Transverse colon (tissue), 3 donors: Measurements from ENCODE around the gene TET3.

Experiments used
- EP300 ChIP-seq: sonication (generic); formaldehyde crosslinking; IDR thresholded peaks from one replicate; pipeline ENCODE4 v1.6.1; 2017; ENCODE audit warnings: antibody characterized with exemption, low read depth
- POLR2A ChIP-seq: fragments of 450-650 bp; IDR thresholded peaks from one replicate; pipeline ENCODE4 v1.6.1; 2016; ENCODE audit warnings: antibody characterized with exemption, mild to moderate bottlenecking, moderate library complexity
- TF ChIP-seq, protein P1 (sequence below), 5 experiments: fragments of 200-600 bp in 3 of 5; fragments of 450-650 bp in 2 of 5; sonication (generic) in 3 of 5; IDR thresholded peaks; 1 replicate in 2 of 5; 2 replicates in 3 of 5; pipeline ENCODE4 v1.5.1; 2016 to 2017; ENCODE audit warnings: antibody characterized with exemption in 5 of 5, inconsistent platforms in 3 of 5, mild to moderate bottlenecking in 2 of 5, moderate library complexity in 1 of 5

DNA sequence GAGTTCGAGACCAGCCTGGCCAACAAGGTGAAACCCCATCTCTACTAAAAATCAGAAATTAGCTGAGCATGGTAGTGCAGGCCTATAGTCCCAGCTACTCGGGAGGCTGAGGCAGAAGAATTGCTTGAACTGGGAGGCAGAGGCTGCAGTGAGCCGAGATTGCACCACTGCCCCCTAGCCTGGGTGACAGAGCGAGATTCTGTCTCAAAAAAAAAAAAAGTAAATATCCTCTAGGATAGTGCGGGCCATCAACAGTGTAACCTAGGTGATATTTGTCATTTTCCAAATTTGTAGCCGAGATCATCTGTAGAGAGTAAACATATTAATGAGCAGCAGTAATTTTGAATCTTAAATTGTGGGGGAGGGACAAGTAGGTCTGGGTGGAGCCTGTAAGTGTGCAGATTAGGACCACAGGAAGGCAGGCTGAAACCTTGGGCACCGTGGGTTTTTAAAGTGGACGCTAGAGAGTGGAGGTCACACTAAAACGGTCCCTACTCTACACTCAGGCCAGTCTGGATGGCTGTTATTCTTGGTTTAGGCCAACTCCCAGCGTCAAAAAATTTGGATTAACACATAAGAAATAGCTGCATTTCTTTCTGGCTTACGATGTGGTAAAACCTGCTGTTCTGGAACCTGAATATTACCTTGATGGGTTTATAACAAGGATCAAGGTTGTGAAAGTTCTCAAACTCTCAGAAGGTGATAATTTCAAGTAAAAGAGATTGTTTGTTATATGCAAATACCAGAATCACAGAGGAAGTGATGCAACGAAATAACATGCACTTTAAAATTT, 22.7 kb upstream of the TET3 start:
- TF ChIP-seq, protein P1, sequence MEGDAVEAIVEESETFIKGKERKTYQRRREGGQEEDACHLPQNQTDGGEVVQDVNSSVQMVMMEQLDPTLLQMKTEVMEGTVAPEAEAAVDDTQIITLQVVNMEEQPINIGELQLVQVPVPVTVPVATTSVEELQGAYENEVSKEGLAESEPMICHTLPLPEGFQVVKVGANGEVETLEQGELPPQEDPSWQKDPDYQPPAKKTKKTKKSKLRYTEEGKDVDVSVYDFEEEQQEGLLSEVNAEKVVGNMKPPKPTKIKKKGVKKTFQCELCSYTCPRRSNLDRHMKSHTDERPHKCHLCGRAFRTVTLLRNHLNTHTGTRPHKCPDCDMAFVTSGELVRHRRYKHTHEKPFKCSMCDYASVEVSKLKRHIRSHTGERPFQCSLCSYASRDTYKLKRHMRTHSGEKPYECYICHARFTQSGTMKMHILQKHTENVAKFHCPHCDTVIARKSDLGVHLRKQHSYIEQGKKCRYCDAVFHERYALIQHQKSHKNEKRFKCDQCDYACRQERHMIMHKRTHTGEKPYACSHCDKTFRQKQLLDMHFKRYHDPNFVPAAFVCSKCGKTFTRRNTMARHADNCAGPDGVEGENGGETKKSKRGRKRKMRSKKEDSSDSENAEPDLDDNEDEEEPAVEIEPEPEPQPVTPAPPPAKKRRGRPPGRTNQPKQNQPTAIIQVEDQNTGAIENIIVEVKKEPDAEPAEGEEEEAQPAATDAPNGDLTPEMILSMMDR (IDR thresholded peaks at IDR 0.05) = no peak
- TF ChIP-seq POLR2A = no peak
- no peak for TF ChIP-seq EP300
